Renal cortical epithelial cell (primary cell): ENCODE measurements around the gene SCRN1. TPM values are rescaled to one million over a fixed set of nuclear protein-coding genes. Genes with fewer than 3 reads are reported as not detected.

Experiments
- DNase-seq: peaks from one replicate; pipeline ENCODE4 v3.0.0-alpha.2; 2011; ENCODE audit warnings: low read depth
- total RNA-seq: library from RNA; depleted of rRNA; stranded (reverse); fragments of >200 nt; gene quantifications from 2 replicates; pipeline ENCODE4 v1.2.3, GENCODE V29; 2014

Gene SCRN1
- total RNA-seq, 1 donor from 2014 or later: 127 TPM

DNA sequence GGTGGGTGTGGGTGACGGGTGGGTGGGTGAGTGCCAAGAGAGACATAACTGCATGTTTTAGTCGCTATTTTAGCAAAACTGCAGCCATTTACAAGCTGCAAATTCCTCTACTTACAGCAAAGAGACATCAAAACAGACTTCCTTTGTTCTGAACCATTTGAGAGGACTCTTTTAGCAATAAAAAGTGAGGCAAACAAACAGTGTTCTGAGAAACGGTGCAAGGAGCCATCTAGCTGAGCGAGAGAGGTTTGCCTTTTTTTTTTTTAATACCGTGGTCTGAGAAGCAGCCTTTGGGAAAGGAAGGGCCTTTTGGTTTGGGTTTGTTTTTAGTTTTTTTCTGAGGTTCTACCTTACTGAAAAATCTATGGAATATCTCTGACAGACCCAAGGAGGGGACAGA, 62.9 kb downstream of the SCRN1 start:
- DNase-seq: no peak

- no peak for DNase-seq
Measured at GRCh38 chr7:29926216-29926615, 63.4 kb downstream of the SCRN1 start.

- no peak for DNase-seq
Measured at GRCh38 chr7:29924684-29925083, 64.9 kb downstream of the SCRN1 start.

GRCh38 chr7:29924006-29924405, 65.6 kb downstream of the SCRN1 start:
- DNase-seq: no peak

DNA sequence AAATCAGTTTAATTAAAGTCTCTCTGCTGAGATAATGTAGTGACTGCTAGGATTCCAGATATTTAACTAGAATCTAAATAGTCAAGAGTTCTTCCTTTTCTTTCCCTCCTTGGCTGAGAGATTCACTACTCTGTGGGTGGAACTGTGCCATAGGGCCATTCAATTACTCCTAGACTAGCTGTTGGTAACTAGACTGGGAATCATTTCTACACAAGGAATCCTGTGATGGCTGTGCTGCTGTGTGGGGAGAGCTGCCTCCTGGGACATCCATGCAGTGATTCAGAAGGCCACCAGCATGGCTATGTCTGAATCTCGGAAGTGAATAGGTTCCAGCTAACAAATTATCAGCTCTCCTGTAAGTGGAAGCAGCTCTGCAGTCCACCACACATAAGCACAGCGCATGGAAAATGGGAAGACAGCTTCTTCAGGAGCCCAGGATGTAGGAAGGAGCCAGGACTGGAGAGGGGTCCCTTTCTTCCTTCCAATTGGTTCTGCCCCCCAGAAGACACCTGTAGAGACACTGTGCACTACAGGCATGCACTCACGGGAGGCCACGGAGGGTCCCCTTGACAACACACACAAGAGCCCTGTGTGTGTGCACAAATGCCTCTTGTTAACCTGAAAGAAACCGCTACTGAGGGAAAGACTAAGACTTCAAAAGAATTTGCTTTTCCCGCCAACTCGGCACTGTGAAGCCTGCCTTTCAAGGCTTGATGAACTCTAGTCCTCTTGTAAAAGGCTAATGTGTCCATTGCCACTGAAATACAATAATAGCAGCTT, 66.5 kb downstream of the SCRN1 start:
- DNase-seq: no peak

DNA sequence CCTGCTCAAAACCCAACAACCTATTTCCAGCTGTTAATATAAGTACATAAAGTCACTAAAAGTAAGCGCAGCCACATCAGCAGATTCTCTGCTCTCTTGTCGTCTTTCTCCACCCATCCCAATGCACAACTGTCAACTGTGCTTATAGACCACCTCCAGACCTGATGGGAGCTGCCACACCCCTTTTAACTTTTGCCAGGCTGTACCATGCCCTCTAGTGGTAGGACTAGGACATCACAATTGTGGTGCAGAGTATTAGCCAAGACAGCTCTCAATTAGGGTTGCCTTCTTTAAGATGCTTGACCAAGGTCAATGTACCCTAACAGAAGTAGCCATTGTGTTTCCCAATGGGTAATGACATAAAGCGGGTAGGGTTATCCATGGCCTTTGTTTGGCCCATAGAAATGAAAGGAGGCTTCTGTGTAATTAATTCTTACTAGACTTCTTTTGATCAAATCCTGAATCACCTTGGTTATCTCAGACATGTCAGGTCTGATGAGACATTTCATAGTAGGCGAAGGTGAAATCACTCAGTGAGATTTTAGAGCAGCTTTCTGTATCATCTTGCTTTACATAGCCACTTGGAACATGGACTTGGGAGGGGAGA, 68.1 kb downstream of the SCRN1 start:
- peak; percentile 56 for DNase-seq

DNA sequence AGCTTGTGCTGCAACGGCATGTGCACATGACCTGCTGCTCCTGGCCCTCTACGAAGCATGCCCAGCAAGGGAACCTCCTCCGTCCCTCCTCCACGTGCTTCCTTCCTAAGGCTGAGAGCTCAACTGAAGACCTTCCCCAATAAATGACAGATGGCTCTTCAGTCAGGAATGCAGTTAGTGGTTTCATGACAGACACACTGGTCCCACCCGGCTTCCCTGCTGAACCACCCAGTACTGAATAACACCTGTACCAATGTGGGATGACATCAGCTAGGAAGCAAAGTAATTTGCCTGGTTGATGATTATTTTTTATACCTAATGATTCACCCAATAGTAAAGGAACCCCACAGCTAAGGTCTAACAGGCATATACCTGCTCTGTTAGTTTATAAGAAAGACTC, 69.1 kb downstream of the SCRN1 start:
- peak; percentile 47 for DNase-seq

- no peak for DNase-seq
Measured at GRCh38 chr7:29919790-29920189, 69.8 kb downstream of the SCRN1 start.

DNA sequence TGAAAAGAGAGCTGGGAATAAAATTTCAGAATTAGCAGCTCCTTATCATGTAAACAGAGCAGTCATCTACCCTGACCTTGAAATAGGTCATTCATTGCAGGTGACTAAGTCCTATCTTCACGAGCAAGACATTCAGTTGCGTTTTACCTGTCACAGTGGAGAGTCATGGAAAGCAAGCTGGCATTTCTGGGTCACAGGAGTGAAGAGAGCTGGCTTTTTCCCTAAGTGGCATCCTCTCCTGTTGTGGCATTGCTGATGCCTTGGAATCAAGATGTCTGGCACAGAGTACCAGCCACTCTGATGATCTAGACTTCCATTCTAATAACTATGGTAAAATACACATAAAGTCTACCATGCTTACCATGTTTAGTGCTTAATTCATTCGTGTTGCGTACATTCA, 70.8 kb downstream of the SCRN1 start:
- DNase-seq: no peak

- DNase-seq: peak; percentile 14
Measured at GRCh38 chr7:29917641-29918040, 72.0 kb downstream of the SCRN1 start.

- DNase-seq: peak; percentile 55
Measured at GRCh38 chr7:29915481-29916215, 74.0 kb downstream of the SCRN1 start.

DNA sequence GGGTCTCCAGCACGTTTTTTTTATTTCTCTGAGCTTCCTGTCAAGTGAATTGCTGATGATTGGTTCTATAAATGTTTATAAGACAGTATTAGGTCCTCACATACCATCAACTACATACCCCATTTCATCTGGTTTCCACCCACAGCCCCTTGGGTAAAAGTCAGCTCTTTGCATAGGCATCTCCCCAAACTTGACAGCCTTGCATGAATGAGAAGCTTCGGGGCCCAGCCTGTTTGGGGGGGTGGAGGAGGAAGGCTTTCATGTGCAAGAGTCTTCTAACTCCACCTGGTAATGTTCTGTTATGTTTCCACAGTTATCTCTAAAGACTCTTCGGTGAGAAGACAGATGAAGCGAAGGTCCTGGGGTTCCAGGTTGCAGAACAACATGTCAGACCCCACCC, 75.4 kb downstream of the SCRN1 start:
- DNase-seq: no peak

GRCh38 chr7:29906200-29907022, 83.2 kb downstream of the SCRN1 start:
- DNase-seq: no peak

DNA sequence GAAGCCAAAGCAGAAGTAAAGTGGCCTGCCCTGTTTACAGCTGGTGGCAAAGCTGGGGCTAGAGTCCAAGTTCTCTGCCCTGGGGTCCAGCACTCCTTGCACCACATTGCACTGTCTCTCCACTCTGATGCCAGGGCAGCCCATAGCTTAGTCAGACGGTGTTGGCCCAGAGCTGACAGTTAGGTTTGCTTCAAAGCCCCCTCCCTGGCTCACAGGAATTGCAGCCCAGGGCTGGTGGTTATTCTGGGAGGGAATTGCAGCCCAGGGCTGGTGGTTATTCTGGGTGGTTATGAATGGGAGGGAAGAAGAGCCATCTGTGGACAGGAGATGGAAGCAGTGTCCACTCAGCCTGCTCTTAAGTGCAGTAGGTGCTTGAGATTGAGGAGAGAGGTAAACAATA, 88.9 kb downstream of the SCRN1 start:
- DNase-seq: no peak

GRCh38 chr7:29898301-29898700, 91.3 kb downstream of the SCRN1 start:
- DNase-seq: peak; percentile 5

DNA sequence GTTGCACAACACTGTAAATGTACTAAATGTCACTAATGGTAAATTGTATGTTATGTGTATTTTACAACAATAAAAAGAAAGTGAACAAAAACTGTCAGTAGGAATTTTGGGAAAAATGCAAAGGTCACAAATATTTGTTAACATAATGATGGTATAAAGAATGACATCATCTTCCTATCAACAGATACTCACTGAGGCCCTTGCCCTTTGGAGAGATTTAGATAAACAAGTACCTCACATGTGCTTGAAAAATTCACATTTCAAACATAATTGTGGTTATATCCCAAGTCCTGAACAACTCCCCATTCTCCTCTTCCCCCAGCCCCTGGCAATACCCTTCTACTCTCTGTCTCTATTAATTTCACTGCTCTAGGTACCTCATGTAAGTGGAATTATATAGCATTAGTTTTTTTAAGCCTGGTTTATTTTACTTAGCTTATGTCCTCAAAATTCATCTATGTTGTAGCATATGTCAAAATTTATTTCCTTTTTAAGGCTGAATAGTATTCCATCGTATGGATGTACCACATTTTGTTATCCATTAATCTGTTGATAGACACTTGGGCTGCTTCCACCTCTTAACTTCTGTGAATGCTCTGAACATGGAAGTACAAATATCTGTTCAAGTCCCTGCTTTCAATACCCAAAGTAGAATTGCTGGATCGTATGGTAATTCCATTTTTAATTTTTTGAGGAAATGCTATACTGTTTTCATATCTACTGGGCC, 92.8 kb downstream of the SCRN1 start:
- DNase-seq: no peak

GRCh38 chr7:29895559-29895958, 94.0 kb downstream of the SCRN1 start:
- DNase-seq: no peak

- DNase-seq: no peak
Measured at GRCh38 chr7:29894256-29894655, 95.3 kb downstream of the SCRN1 start.

DNA sequence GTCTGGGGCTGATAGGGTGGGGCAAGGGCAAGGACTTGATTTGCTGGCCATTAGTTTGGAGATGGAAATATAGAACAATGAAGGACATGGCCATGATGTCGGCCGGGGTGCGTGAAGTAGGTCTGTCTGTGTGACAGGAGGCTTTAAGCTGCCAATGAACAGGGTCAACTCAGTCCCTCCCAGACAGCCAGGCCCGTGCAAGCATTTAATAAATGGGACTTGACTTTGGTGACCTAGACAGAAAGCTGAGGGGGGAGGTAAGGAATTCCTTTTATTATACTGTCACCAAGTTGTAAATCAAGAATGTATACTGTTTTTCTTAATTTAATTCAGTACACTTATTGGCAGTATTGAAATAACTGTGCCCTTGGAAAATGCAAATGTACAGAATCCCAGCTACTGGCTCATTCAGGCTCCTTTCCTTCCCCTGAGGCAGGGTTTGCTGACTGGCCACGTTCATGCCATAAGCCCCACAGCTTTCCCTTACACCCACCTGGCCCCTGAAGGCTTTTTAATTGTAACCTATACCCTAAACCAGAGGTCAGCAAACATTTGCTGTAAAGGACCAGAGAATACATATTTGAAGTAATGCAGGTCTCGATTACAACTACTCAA, 96.1 kb downstream of the SCRN1 start:
- DNase-seq: no peak

GRCh38 chr7:29892231-29892630, 97.4 kb downstream of the SCRN1 start:
- no peak for DNase-seq

GRCh38 chr7:29891766-29892165, 97.8 kb downstream of the SCRN1 start:
- no peak for DNase-seq
